Panc1 (cell line): ENCODE measurements around the gene FLT1. TPM values are rescaled to one million over a fixed set of nuclear protein-coding genes. Genes with fewer than 3 reads are reported as not detected.

Source experiments
- ATAC-seq: fragments of 200-7000 bp; cut with Tn5 transposase; 2 replicates; pipeline ENCODE4 v1.9.1; 2020; ENCODE audit warnings: mild to moderate bottlenecking, moderate library complexity
- BruUV-seq: library from RNA; stranded (reverse); fragments of 400-500 nt; replicated peaks from 2 replicates; lab custom pipeline; 2021; lab: Mats Ljungman, UMichigan
- CTCF ChIA-PET: fragments of 300-600 bp; sonication (Branson Sonifier 250); formaldehyde crosslinking; loops from one replicate; lab custom pipeline; 2022; ENCODE audit warnings: antibody characterized with exemption; lab: Charles Lee
- POLR2A ChIA-PET: fragments of 300-600 bp; sonication (Branson Sonifier 250); formaldehyde crosslinking; loops from one replicate; lab custom pipeline; 2022; ENCODE audit warnings: antibody characterized with exemption; lab: Charles Lee
- DNase-seq: peaks from one replicate; pipeline ENCODE4 v3.0.0-alpha.2; 2010; ENCODE audit warnings: low read depth, low spot score
- H3K27ac ChIP-seq: 2 replicates; pipeline ENCODE4 v1.5.1; 2011; ENCODE audit warnings: mild to moderate bottlenecking, low read length, inconsistent platforms
- H3K27me3 ChIP-seq: fragments of 200-500 bp; sonication (Bioruptor generic); 2 replicates; pipeline ENCODE4 v1.6.0; 2014; ENCODE audit warnings: low read length, inconsistent platforms; ENCODE audit not compliant: control insufficient read depth, insufficient read depth
- H3K36me3 ChIP-seq: fragments of 200-500 bp; sonication (Bioruptor generic); 2 replicates; pipeline ENCODE4 v1.5.1; 2014; ENCODE audit warnings: inconsistent platforms, mild to moderate bottlenecking, low read length, moderate library complexity; ENCODE audit not compliant: control insufficient read depth, insufficient read depth
- H3K4me1 ChIP-seq: 2 replicates; pipeline ENCODE4 v1.5.1; 2011; ENCODE audit warnings: inconsistent platforms, mild to moderate bottlenecking, low read length, moderate library complexity; ENCODE audit not compliant: control insufficient read depth, insufficient read depth
- H3K4me3 ChIP-seq, 2 experiments: 2 replicates each; pipeline ENCODE4 v1.5.1; 2011 to 2012; ENCODE audit warnings: low read depth in 2 of 2, low read length in 2 of 2, mild to moderate bottlenecking in 2 of 2, inconsistent platforms in 1 of 2, moderate library complexity in 1 of 2
- H3K9me3 ChIP-seq: fragments of 200-500 bp; sonication (Bioruptor generic); 2 replicates; pipeline ENCODE4 v1.5.1; 2014; ENCODE audit warnings: low read depth, mild to moderate bottlenecking, inconsistent platforms, low read length, moderate library complexity; ENCODE audit not compliant: control insufficient read depth, insufficient read depth
- POLR2AphosphoS5 ChIP-seq: IDR thresholded peaks from 2 replicates; pipeline ENCODE4 v1.6.1; 2012; ENCODE audit warnings: mild to moderate bottlenecking, low read depth, low read length, moderate library complexity
- SIN3A ChIP-seq: IDR thresholded peaks from 2 replicates; pipeline ENCODE4 v1.6.1; 2012; ENCODE audit warnings: low read depth, mild to moderate bottlenecking, low read length, moderate library complexity, borderline replicate concordance; ENCODE audit not compliant: insufficient read depth
- TCF7L2 ChIP-seq: IDR thresholded peaks from 2 replicates; pipeline ENCODE4 v1.6.1; 2011; ENCODE audit warnings: mild to moderate bottlenecking, low read depth, low read length, inconsistent platforms
- in situ Hi-C: cut with HindIII; loops from 2 replicates; pipeline ENCODE4 v1.10.0; 2016; ENCODE audit warnings: low sequenced_read_pairs, low pct_unique_long_range_greater_than_20kb
- intact Hi-C: fragments of 100-400 bp; cut with micrococcal nuclease; formaldehyde crosslinking; loops from one replicate; pipeline ENCODE4 v1.10.0; 2022; ENCODE audit not compliant: unreplicated experiment
- total RNA-seq: library from RNA; stranded (reverse); gene quantifications from one replicate; pipeline ENCODE4 v1.2.1, GENCODE V29; 2021; ENCODE audit not compliant: unreplicated experiment
- TF ChIP-seq, protein P1 (sequence below), 2 experiments: IDR thresholded peaks; 2 replicates each; pipeline ENCODE4 v1.6.1; 2011 to 2012; ENCODE audit warnings: low read depth in 2 of 2, control low read depth in 1 of 2, low read length in 1 of 2, mild to moderate bottlenecking in 1 of 2, moderate library complexity in 1 of 2; ENCODE audit not compliant: insufficient read depth in 1 of 2
- TF ChIP-seq, protein P2 (sequence below): fragments of 450-650 bp; IDR thresholded peaks from 2 replicates; pipeline ENCODE4 v1.5.1; 2017; ENCODE audit warnings: mild to moderate bottlenecking

FLT1 gene
- total RNA-seq, 1 experiment from 2014 or later = 0.15 TPM

DNA sequence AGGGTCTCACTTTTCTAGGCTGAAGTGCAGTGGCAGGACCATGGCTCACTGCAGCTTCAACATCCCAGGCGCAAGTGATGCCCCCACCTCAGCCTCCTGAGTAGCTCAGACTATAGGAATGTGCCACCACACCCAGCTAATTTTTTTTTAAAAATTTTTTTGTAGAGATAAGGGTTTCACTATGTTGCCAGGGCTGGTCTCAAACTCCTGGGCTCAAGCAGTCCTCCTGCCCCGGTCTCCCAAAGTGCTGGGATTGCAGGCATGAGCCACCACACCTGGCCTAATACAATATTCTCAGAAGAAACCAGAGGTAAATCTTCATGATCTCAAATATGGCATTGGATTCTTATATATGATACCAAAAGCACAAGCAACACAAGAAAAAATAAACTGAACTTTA lies 47.7 kb downstream of the FLT1 start:
- Histone ChIP-seq H3K4me3 (no peak overlapping the region), H3K27me3 (no peaks in the 10 kb centered on the region; the same call in 1 of the 2 replicates), H3K9me3 (no peaks in the 10 kb centered on the region; the same call in 1 of the 2 replicates), H3K4me1 (no peaks in the 10 kb centered on the region), H3K27ac (no peak overlapping the region), H3K36me3 (no peaks in the 10 kb centered on the region)
- DNase-seq = no peak
- ChIA-PET CTCF (no interaction called here), POLR2A (no interaction called here)
- intact Hi-C loops (no loop called here), in situ Hi-C loops (no loop called here)
- TF ChIP-seq, protein P1, sequence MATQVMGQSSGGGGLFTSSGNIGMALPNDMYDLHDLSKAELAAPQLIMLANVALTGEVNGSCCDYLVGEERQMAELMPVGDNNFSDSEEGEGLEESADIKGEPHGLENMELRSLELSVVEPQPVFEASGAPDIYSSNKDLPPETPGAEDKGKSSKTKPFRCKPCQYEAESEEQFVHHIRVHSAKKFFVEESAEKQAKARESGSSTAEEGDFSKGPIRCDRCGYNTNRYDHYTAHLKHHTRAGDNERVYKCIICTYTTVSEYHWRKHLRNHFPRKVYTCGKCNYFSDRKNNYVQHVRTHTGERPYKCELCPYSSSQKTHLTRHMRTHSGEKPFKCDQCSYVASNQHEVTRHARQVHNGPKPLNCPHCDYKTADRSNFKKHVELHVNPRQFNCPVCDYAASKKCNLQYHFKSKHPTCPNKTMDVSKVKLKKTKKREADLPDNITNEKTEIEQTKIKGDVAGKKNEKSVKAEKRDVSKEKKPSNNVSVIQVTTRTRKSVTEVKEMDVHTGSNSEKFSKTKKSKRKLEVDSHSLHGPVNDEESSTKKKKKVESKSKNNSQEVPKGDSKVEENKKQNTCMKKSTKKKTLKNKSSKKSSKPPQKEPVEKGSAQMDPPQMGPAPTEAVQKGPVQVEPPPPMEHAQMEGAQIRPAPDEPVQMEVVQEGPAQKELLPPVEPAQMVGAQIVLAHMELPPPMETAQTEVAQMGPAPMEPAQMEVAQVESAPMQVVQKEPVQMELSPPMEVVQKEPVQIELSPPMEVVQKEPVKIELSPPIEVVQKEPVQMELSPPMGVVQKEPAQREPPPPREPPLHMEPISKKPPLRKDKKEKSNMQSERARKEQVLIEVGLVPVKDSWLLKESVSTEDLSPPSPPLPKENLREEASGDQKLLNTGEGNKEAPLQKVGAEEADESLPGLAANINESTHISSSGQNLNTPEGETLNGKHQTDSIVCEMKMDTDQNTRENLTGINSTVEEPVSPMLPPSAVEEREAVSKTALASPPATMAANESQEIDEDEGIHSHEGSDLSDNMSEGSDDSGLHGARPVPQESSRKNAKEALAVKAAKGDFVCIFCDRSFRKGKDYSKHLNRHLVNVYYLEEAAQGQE (IDR thresholded peaks at IDR 0.05; ENCODE audit: insufficient read depth in 1 of 2, low read depth in 2 of 2, low read length in 1 of 2) = no peak
- TF ChIP-seq POLR2AphosphoS5 (no peak), SIN3A (no peak), TCF7L2 (no peak)
- TF ChIP-seq, protein P2, sequence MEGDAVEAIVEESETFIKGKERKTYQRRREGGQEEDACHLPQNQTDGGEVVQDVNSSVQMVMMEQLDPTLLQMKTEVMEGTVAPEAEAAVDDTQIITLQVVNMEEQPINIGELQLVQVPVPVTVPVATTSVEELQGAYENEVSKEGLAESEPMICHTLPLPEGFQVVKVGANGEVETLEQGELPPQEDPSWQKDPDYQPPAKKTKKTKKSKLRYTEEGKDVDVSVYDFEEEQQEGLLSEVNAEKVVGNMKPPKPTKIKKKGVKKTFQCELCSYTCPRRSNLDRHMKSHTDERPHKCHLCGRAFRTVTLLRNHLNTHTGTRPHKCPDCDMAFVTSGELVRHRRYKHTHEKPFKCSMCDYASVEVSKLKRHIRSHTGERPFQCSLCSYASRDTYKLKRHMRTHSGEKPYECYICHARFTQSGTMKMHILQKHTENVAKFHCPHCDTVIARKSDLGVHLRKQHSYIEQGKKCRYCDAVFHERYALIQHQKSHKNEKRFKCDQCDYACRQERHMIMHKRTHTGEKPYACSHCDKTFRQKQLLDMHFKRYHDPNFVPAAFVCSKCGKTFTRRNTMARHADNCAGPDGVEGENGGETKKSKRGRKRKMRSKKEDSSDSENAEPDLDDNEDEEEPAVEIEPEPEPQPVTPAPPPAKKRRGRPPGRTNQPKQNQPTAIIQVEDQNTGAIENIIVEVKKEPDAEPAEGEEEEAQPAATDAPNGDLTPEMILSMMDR = no peak
- no peak for ATAC-seq
- no TSS peak for BruUV-seq

DNA sequence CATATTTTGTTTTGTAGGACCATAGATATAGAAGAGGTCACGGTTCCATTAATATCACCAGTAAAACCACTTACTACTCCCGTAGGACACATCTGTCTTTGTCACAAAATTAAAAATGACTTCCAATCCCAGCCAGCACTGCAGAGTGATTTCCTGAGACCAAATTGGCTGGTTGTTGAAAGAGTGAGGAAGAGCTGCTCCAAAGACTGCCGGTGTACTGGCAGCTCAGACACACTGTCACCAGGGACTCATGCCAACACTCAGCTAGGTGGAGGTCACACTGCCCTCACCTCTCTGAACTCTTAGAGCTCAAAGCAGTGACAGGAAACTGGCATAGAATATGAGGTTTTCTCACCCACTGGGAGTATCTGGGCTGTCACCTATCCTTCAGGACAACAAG lies 52.1 kb downstream of the FLT1 start:
- no peaks in the 10 kb centered on the region; the same call in 1 of the 2 replicates for H3K27me3 ChIP-seq
- no peaks in the 10 kb centered on the region; the same call in 1 of the 2 replicates for H3K9me3 ChIP-seq
- no peaks in the 10 kb centered on the region for H3K36me3 ChIP-seq
- intact Hi-C loops (no loop called here), in situ Hi-C loops (no loop called here)
- ChIA-PET POLR2A (no interaction called here), CTCF (no interaction called here)
- H3K27ac ChIP-seq = no peak overlapping the region
- no TSS peak for BruUV-seq
- ATAC-seq (no peak), DNase-seq (no peak)
- no peak overlapping the region for H3K4me3 ChIP-seq
- TF ChIP-seq POLR2AphosphoS5 = no peak
- TF ChIP-seq TCF7L2 = no peak
- TF ChIP-seq SIN3A = no peak
- TF ChIP-seq, protein P2 = no peak
- TF ChIP-seq, protein P1 (IDR thresholded peaks at IDR 0.05; ENCODE audit: insufficient read depth in 1 of 2, low read depth in 2 of 2, low read length in 1 of 2) = no peak
- no peaks in the 10 kb centered on the region for H3K4me1 ChIP-seq
